HG02588 (cell line): Measurements from ENCODE around the gene AQP10.
"Not testable (repeated sequence)": the region's sequence is repeated elsewhere in the genome, so short reads cannot be mapped to it uniquely, and the experiment has no call there.

Experiments used
- ATAC-seq: cut with Tn5 transposase; IDR thresholded peaks from one replicate; pipeline ENCODE4 v1.9.1; 2021; ENCODE audit warnings: mild to moderate bottlenecking, moderate library complexity; ENCODE audit not compliant: unreplicated experiment

AQP10 gene

DNA sequence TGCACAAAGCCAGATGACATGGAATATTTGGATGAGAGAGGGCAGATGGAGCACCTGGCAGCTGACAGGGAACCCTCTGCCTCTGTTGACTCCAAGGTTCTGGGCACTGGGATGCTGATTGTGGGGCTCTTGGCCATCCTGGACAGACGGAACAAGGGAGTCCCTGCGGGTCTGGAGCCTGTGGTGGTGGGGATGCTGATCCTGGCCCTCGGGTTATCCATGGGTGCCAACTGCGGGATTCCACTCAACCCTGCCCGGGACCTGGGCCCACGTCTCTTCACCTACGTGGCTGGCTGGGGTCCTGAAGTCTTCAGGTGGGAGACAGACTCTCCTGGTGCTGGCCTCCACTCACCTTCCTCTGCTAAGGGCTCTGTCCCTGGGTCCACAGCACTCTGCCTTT is 2.6 kb downstream of the AQP10 start:
- ATAC-seq: no peak

DNA sequence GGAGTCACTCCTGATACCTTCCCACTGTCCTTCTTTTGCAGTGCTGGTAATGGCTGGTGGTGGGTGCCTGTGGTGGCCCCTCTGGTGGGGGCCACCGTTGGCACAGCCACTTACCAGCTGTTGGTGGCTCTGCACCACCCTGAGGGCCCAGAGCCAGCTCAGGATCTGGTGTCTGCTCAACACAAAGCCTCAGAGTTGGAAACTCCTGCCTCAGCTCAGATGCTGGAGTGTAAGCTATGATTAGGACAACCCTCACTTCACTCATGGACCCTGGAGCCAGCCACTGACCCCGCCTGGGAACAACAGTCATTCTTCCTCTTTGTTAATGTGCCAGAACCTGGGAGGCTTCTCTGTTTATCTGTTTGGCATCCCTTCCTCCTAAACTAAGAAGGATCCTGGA is 3.3 kb downstream of the AQP10 start:
- ATAC-seq: no peak

DNA sequence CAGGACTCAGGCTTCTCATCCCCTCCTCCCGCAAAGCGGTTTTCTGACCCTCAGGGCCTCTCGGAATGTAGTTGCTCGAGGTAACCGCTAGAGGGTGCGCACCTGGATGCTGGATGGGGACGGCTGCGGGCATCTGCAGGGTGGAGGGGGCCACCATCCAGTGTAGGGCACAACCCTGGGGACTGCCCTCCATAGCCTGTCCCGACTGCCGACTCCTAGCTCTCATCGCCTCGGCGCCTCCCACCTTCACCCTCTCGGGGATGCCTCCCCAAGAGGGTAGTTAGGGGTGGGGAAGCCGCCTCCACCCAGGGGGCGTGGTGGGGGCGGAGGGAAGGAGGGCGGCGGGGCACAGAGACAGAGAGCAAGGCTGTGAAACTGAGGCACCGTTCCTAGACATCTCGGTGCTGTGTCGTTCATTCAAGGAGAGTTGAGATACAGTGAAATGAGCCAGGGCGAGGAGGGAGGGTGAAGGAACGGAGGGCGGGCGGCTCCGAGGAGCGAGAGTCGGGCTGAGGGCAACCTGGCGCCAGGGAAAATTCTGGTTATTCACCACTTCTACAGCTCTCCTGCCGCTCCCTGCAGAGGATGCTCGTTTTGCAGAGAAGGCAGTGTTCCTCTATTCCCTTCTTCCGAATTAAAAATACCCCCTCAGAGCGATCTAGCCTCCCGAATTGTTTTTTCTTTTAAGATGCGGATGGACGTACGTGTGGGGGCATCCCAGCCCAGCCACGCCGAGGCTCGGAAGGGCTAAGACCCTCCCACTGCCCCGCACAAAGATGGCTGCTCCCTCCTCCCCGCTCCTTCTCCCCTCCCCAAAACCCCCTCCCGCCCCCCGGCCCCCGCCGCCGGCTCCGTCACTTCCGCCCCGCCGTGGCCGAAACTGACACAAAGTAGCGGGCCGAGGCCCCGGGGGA is 4.0 kb downstream of the AQP10 start, which contains the start of gene ATP8B2:
TSS of gene ATP8B2 (plus strand) at position 857 of the 914 bp plus-strand sequence. CDS start 2,617 bp downstream, outside the sequence.
- ATAC-seq: peak; percentile 46

DNA sequence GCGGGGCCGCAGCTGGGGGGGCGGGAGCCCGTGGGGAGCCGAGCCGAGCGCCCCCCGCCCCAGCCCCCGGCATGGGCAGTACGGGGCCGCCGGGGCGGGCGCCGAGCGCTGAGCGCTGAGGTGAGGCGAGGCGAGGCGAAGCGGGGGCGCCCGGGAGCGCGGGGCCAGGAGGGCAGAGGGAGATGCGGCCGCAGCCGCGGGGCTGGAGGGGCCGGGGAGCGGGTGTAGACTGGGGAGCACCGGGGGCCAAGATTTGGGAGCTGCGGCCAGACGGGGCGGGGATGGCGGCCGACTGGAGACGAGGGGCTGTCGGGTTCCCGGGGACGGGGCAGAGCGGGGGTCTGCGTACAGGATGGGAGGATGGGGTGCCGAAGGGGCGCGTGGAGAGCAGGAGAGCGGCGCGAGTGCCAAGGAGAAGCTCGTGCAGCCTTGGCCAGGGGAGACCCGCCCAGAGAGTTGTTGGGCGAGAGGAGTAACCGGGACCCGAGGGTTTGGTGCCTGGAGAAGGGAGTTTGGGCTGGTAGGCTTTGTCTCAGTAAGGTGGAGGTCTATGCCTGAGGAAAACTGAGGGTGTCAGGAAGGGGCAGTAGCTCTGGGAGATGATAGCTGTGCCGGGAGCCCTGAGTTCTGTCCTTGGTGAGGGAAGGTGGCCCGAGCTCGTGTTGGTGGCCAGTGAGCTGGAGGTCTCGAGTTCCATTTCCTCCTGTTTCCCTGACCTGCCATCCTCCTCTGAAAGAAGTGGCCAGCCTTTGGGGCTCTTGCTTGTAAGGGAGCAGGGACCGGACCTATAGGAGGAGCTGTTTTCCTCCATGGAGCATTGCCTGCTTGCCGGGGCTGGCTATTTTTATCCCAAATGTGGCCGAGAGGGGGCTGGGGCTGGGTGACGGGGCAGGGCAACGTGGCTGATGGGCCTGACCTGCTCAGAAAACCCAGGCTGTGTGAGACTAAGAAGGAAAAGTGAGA is 5.0 kb downstream of the AQP10 start:
- no peak for ATAC-seq

DNA sequence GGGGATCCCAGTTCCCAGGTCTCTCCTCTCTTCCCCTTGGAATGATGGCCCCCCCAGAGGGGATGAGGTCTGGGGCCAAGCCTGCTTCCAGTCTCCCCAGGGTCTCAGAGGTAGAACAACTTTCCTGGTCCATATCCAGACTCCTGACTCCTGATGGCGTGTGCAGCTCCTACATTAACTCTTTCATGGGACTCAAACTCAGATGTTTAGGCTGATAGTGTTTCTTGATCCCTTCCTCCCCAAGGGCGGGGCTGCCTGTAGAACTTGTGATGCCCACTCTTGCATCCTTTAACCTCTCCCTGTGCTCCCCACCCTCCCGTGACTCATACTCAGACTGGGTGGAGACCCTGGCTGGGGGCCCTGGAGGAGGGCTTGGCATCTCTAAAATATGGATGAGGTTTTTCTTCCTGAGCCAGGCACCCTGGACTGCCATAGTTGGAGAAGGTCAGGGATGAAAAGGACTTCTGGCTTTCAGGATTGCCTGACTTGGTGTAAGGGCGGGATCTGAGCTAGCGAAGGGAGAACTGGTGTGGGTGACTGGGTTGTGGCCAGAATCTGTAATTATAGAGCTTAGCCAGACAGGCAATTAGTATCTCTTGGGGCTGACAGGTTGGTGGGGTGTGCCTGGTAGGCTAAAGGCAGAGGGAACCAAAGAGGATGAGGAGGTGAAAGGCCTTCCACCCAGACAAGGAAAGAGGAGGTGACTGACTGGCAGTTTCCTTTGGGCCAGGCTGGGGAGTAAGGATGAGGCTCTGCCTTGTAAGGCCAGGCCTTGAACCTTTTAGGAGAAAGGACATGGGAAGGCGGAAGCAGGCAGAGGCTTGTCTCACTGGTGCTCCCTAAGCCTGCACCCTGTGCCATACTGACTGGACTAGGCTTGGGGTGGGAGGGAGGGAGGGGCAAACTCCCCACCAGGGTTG is 5.9 kb downstream of the AQP10 start:
- no peak for ATAC-seq

DNA sequence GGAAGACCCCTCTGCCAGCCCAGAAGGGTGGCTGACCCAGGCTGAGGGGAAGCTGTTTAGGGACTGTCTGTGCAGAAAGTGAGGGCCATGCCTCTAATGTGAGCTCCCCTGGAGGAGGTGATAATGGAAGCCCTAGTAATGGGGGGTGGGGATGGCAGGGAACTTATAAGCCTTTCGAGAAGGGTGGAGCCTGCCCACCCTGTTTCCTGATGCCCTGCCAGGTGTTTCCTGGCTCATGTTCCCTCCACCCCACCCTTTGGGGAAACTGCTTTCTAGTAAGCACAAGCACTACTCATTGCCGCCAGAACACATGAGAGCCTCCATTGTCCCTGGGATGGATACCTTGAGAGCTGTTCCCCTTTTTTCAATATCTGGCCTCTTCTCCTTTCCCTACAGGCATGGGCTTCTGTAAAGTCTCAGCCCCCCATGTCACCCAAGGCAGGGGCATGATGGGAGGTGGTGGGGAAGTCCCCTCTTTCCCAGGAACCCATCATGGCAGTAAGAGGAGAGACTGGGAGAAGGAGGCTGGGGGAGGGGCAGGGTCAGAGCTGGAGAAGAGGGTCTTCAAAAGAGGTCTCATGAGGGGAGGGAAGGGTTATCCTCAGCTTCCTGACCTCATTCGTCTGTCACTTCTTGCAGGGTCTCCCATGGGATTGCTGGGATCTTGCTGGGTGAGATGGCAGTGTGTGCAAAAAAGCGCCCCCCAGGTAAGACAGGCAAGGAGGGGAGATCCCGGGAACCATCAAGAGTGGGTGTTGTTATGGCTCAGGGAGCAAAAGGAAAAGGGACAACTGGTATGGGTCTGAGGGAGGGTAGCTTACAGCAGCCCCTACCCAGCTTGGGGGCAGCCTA is 6.8 kb downstream of the AQP10 start:
- no peak for ATAC-seq

DNA sequence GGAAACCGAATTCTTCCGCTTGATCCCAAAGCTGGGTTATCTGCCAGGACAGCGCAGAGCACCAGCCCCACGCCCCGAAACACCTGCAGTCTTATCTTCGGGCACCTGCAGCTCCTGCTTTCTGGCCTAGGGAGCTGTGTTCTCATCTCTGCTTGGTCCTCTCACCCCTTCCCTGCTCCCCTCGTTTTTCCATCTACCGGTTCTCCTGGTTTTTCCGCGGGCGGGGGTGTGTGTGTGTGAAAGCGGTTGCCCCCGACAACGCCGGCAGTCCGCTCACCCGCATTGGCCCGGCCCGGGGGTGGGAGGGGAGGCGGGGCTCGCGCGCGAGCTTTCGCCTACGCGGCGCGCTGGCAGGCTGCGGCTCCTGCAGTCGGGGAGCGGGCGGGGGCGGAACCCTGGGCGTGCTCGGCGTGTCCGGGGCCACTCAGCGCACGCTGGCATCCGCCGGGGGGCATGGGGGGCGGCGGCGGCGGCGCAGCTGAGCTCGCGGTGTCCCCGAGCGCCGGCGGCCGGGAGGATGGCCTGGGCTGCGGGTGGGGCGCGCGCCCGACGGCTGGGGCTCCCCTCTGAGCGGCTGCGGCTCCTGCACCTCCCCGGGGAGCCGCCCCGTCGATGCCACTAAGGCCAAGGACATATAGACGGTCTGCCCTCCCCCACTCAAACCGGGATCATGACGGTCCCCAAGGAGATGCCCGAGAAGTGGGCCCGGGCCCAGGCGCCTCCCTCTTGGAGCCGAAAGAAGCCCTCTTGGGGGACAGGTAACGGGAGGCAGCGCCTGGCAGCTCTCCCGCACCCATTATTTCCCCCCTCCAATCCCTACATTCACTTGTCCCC is 7.6 kb downstream of the AQP10 start:
- ATAC-seq: no peak

DNA sequence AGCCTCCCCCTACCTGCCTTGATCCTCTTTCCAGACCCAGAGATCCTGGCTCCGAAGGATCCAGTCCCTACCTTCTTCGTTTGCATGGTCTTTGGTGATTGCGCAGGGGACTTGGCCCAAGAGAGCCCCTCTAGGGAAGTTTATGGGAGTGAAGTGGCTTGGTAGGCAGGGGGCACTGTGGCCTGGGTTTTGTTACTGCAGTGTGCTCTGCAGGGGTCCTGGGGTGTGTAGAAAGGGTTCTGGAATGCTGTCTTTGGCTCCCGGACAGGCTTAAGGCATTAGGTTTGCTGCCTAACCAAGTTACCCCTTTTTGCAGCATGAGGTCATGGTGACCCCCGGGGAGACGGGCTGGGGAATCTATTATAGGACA is 8.2 kb downstream of the AQP10 start:
- ATAC-seq: no peak

DNA sequence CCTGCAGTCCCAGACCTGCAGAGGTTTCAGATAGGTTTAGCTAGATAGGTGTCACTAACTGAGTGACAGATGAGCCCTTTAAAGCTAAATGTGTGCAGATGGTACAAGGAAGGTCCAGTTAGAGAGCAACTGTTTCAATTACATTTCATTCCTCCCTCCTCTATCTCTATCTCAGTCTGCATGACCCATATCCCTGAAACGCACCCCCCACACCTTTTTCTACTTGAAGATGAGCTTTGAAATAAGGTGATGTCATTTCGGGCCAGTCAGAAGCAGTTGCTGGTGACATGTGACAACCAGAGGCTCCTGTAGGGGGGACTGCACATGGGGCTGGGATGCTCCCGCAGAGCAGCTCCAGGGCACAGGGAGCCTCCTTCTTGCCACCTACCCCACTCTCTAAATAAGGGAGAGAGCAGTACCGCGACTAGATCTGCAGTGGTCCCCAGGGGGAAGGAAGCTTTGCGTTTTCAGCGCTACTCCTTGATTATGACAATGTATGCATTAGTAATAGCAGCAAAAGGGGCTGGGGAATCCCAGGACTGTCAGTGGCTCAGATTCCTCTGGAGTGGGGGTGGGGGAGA is 8.7 kb downstream of the AQP10 start:
- no peak for ATAC-seq

DNA sequence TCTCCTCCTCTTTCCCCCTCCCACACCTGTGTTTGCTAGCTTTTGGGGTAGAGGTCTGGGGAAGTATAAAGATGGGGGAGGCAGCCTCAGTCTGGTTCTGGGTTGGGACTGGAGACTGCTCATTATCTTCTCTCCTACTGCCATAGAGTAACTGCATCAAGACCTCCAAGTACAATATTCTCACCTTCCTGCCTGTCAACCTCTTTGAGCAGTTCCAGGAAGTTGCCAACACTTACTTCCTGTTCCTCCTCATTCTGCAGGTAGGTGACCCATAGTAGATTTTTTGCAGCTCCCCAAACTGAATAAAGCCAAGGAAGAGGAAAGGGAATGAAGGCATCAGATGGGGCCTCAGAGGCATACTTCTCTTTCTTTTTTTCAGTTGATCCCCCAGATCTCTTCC is 9.8 kb downstream of the AQP10 start:
- ATAC-seq: no peak

DNA sequence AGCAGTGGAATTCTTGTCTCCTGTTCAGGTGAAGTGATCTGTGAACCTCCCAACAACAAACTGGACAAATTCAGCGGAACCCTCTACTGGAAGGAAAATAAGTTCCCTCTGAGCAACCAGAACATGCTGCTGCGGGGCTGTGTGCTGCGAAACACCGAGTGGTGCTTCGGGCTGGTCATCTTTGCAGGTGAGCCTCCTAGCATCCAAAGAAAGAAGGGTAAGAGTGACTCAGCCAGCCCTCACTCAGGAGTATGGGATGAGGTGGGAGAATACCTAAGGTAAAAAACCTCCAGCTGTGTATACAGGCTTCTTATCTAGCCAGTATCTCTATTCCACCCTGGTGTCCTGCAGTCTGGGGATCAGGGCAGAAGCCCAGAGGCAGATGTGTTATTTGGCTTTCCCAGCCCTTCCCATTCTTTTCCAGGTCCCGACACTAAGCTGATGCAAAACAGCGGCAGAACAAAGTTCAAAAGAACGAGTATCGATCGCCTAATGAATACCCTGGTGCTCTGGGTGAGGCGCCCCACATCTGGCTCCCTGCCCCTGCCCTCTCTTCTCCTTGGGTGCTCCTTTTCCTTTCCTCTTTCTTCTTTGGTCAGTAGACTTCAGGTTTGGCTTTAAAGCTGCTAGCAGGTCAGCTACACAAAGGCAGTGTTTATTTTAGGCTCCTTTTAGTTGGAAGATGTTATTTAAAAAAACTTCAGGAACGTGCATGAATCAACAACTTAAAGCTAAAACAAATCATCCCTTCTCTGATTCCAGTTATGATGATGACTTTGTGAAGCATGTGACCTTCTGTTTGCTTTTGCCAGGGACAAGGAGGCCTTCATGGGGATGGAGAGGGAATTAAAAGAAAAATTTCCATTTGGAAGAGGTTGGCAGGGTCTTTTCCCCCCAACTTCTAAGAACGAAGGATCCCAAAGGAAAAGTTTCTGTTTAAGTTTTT is 13.5 kb downstream of the AQP10 start:
- ATAC-seq: no peak

DNA sequence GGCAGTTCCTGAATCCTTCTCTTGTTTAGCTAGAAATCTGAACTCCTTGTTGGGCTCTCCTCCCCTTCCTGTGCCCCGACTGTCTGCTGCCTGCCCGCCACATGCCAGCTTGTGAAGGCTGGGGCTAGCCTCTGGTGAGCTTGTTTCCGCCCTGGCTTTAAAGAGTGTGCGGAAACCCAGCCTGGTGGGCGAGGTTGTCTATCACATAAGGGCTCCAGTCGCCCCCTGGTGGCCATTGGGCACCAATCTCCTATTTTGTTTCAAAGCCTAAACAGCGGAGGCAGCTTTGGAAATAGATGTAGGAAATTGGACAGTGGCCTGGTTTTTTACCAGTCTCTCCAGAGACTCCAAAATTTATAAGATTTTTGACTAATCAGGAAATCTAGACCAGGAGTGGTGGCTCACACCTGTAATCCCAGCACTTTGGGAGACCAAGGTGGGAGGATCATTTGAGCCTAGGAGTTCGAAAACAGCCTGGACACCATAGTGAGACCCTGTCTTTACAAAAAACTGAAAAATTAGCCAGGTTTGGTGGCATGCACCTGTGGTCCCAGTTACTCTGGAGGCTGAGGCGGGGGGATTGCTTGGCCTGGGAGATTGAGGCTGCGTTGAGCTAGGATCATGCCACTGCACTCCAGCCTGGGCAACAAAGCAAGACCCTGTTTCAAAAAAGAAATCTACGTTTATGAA is 14.3 kb downstream of the AQP10 start:
- ATAC-seq: peak; percentile 50

DNA sequence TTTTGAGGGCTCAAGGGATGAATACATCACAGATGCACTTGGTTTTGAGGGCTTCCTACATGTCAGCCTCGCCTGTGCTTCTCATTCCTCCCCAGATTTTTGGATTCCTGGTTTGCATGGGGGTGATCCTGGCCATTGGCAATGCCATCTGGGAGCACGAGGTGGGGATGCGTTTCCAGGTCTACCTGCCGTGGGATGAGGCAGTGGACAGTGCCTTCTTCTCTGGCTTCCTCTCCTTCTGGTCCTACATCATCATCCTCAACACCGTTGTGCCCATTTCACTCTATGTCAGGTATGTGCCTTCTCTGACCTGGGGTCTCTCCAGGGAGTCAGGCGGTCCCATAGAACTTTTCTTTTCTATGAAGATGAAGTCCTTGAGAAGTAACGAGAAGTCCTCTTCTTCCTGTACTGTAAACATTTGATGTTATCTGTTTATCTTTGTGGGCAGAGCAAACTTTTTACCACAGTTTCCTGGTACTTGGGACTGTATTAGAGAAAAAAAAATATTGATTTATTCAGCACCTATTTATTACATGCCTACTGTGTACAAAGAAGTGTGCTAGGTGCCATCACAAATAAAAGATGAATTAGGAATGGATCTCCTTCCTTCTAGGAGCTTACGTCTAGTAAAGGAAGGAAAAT is 16.5 kb downstream of the AQP10 start:
- no peak for ATAC-seq

DNA sequence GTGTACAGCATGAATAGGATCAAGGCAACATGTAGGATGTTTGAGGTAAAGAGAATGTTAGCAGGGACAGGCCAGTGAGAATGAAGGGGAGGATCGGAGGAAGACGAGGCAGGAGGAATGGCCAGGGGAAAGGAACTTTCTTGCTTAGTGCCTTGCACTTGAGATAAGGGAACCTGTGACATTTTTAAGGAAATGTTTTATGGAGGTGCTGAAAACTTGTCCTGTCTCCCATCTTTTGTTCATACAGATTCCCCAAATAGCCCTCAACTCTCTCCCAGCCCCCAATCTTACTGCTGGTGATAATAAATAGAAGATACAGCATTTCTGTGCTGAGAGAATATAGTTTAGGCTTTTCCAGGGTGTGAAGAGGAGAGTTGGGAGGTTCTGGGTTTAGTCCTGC is 18.0 kb downstream of the AQP10 start:
- ATAC-seq: no peak

DNA sequence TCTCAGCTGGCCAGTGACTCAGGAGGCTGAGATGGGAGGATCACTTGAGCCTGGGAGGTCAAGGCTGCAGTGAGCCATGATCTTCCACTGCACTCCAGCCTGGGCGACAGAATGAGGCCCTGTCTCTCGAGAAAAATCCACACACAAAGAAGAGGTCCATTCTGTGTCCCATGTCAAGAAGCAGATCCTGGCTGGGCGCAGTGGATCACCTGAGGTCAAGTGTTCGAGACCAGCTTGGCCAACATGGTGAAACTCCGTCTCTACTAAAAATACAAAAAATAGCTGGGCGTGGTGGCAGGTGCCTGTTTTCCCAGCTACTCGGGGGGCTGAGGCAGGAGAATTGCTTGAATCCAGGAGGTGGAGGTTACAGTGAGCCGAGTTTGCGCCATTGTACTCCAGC is 20.5 kb downstream of the AQP10 start:
- ATAC-seq: not testable (repeated sequence)

DNA sequence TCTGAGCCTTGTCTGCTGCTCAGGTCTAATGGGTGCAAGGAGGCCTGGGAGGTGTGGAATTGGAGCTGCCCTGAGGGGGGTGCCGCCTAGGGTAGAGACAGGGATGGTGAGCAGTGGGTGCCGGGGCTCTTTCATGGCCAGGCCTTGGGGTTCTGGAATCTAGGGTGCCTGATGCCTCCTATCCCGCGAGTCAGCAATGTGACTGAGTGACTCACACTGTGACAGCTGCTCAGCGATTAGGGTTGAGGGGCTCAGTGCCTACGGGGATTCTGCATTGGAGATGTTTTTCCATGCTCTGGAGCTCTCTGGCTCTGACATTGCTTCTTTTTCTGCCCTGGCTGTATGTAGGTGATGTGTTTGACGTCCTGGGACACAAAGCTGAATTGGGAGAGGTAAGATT is 21.2 kb downstream of the AQP10 start:
- no peak for ATAC-seq
